Middle frontal gyrus (tissue), 1 donor: ENCODE results near the gene AHNAK2.
A peak's percentile ranks its signal among the peaks of the same experiment; 100 is the strongest.

Experiments used
- DNase-seq: peaks from one replicate; pipeline ENCODE4 v3.0.0-alpha.2; 2015; ENCODE audit warnings: low spot score; ENCODE audit errors: extremely low spot score

Gene AHNAK2

GRCh38 chr14:104986487-104987164 is 8.5 kb upstream of the AHNAK2 start:
- DNase-seq: no peak

- DNase-seq: peak; percentile 88
Measured at GRCh38 chr14:104985675-104986486, 7.7 kb upstream of the AHNAK2 start, which contains the start of gene CLBA1. CLBA1 (plus strand) TSS chr14:104985788; CDS start chr14:104986432, 644 bp downstream.

GRCh38 chr14:104984056-104984894 is 6.1 kb upstream of the AHNAK2 start:
- DNase-seq: no peak

- DNase-seq: no peak
Measured at GRCh38 chr14:104983231-104983721, 5.1 kb upstream of the AHNAK2 start.

- no peak for DNase-seq
Measured at GRCh38 chr14:104982548-104983230, 4.5 kb upstream of the AHNAK2 start.

GRCh38 chr14:104981699-104982541 is 3.7 kb upstream of the AHNAK2 start:
- no peak for DNase-seq

GRCh38 chr14:104980611-104981531 is 2.7 kb upstream of the AHNAK2 start:
- DNase-seq: no peak

GRCh38 chr14:104979758-104980610 is 1.8 kb upstream of the AHNAK2 start:
- no peak for DNase-seq

GRCh38 chr14:104978746-104979691 is 845 bp upstream of the AHNAK2 start:
- DNase-seq: no peak

GRCh38 chr14:104977008-104977680 is 1.0 kb downstream of the AHNAK2 start:
- DNase-seq: no peak

- peak; percentile 18 for DNase-seq
Measured at GRCh38 chr14:104976198-104977007, 1.8 kb downstream of the AHNAK2 start.

GRCh38 chr14:104975481-104976197 is 2.5 kb downstream of the AHNAK2 start:
- DNase-seq: no peak

- no peak for DNase-seq
Measured at GRCh38 chr14:104974665-104975390, 3.3 kb downstream of the AHNAK2 start.

- no peak for DNase-seq
Measured at GRCh38 chr14:104974146-104974541, 4.0 kb downstream of the AHNAK2 start.
